Ascending aorta (tissue), 2 donors: Measurements from ENCODE around the gene RNF225. TPM values are rescaled to one million over a fixed set of nuclear protein-coding genes. Genes with fewer than 3 reads are reported as not detected.

Experiments
- DNase-seq, 2 donors: peaks; one replicate each; pipeline ENCODE4 v3.0.0-alpha.2; 2019; ENCODE audit warnings: low spot score in 2 of 2
- H3K27ac ChIP-seq, 2 donors: fragments of 200-600 bp; sonication (generic); one replicate each; pipeline ENCODE4 v1.5.1; 2016 to 2017; ENCODE audit warnings: mild to moderate bottlenecking in 1 of 2
- H3K27me3 ChIP-seq: fragments of 200-600 bp; sonication (generic); one replicate; pipeline ENCODE4 v1.5.1; 2017
- H3K36me3 ChIP-seq, 2 donors: fragments of 200-600 bp; sonication (generic); one replicate each; pipeline ENCODE4 v1.5.1; 2016
- H3K4me1 ChIP-seq, 2 donors: fragments of 200-600 bp; sonication (generic); one replicate each; pipeline ENCODE4 v1.5.1; 2016 to 2017; ENCODE audit warnings: mild to moderate bottlenecking in 1 of 2
- H3K4me3 ChIP-seq, 2 donors: fragments of 200-600 bp; sonication (generic); one replicate each; pipeline ENCODE4 v1.5.1; 2016 to 2017; ENCODE audit warnings: mild to moderate bottlenecking in 1 of 2
- H3K9me3 ChIP-seq, 2 donors: fragments of 200-600 bp; sonication (generic); one replicate each; pipeline ENCODE4 v1.5.1; 2016
- intact Hi-C: fragments of 100-400 bp; cut with DNase I; formaldehyde crosslinking; loops from one replicate; pipeline ENCODE4 v1.15.1; 2023
- total RNA-seq: library from RNA; depleted of rRNA; stranded (reverse); fragments of >200 nt; gene quantifications from one replicate; pipeline ENCODE4 v1.1.0, GENCODE V29; 2016
- TF ChIP-seq, protein P1 (sequence below), 3 experiments: fragments of 200-600 bp in 2 of 3; fragments of 450-650 bp in 1 of 3; sonication (generic) in 2 of 3; IDR thresholded peaks; one replicate each; pipeline ENCODE4 v1.5.1; 2016 to 2019; ENCODE audit warnings: antibody characterized with exemption in 3 of 3, mild to moderate bottlenecking in 1 of 3, moderate library complexity in 1 of 3

RNF225 gene
- total RNA-seq, 1 donor from 2014 or later = not detected

DNA sequence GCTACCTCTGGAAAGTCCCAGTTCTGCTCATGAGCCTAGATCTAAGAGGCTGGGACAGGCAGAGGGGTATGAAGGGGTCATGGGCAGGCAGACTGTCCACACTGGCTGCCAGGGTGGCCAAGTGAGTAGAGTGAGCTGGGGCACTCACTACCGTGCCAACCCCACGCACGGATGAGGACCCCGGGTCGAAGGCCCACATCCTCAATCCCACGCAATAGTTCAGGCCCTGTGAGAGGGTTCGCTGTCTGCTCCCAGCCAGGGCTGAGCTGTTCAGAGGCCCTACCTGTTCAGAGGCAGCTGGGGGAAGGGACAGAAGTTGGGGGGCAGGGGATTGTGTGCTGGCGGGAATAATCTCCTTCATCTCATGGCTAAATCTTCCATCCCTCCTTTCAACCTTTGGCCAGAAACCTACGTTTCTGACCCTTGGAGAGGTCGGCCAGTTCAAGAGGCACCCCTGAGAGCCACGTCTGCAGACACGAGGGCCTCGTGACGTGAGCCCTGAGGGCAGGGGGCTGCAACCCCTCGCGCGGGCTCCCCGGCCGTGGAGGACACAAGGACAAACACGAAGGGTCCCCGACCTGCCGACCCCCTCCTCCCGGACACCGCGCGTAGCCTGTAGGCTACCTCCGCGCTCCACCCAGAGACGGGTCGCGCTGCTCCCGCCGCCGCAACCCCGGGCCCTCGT, 9.4 kb upstream of the RNF225 start:
- TF ChIP-seq, protein P1, sequence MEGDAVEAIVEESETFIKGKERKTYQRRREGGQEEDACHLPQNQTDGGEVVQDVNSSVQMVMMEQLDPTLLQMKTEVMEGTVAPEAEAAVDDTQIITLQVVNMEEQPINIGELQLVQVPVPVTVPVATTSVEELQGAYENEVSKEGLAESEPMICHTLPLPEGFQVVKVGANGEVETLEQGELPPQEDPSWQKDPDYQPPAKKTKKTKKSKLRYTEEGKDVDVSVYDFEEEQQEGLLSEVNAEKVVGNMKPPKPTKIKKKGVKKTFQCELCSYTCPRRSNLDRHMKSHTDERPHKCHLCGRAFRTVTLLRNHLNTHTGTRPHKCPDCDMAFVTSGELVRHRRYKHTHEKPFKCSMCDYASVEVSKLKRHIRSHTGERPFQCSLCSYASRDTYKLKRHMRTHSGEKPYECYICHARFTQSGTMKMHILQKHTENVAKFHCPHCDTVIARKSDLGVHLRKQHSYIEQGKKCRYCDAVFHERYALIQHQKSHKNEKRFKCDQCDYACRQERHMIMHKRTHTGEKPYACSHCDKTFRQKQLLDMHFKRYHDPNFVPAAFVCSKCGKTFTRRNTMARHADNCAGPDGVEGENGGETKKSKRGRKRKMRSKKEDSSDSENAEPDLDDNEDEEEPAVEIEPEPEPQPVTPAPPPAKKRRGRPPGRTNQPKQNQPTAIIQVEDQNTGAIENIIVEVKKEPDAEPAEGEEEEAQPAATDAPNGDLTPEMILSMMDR (IDR thresholded peaks at IDR 0.05) = no peak
- intact Hi-C loops = loop anchor here (1.0 to 2.0 kb wide), 3 partner anchors 54 to 81 kb away; partner anchors contain the start of genes ZNF132, ZNF324 and ZNF324B
- DNase-seq = no peak
- Histone ChIP-seq H3K9me3 (no peaks in the 10 kb centered on the region), H3K4me1 (peaks cover 10 to 36% of the 10 kb centered on the region in 2 donors), H3K27me3 (no peaks in the 10 kb centered on the region), H3K36me3 (peaks cover 4 to 18% of the 10 kb centered on the region in 2 donors), H3K4me3 (peak overlapping the region; percentile 81 to 84), H3K27ac (peak overlapping the region; percentile 87 to 96)

DNA sequence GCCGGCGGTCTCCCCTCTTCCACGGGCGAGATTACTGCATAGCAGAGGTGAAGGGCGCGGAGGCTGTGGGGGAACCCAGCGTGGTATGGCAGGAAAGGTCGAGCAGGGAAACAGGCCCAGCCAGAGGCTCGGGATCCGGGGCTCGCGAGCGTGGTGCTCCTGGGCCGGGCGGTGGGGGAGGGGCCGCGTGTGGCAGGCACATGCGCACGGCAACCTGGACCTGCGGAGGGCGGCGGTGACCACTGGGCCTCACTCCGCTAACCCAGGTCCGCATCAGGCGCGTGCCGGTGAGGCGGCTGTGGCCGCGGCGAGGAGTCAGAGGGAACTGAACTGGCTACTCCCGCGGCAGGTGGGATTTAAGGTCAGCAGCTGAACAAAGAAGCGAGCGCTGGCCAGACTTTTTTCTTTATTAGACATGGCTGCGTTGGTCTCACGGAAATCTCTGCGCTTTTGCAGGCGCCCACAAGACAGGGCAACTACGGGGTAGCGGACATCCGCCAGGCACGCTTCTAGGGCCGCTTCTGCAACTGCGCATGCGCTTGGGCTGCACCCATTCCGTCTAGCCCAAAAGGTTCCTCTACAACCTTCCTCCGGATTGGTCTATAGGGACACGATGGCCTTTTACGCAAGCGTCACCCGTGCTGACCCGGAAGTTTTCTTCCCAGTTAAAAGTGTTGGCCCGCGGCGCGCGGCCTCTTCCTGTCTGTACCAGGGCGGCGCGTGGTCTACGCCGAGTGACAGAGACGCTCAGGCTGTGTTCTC, 8.7 kb upstream of the RNF225 start, which contains the start of gene RPS5:
Gene RPS5 (plus strand): TSS at position 694 of the 762 bp plus-strand sequence. CDS start 869 bp downstream, outside the sequence.
- H3K9me3 ChIP-seq = no peaks in the 10 kb centered on the region
- H3K27me3 ChIP-seq = no peaks in the 10 kb centered on the region
- TF ChIP-seq, protein P1 (IDR thresholded peaks at IDR 0.05) = no peak
- H3K4me1 ChIP-seq = peaks cover 10 to 31% of the 10 kb centered on the region in 2 donors
- H3K27ac ChIP-seq = peak within 1 kb of the TSS; percentile 87 to 96
- H3K4me3 ChIP-seq = peak within 1 kb of the TSS; percentile 81 to 84
- intact Hi-C loops = loop anchor here (1.0 to 2.0 kb wide), 6 partner anchors 15 to 133 kb away; partner anchors contain the start of genes ZBTB45, ZNF132, ZNF324 and ZNF324B
- peak; percentile 87 to 98 for DNase-seq
- peaks cover 6 to 23% of the 10 kb centered on the region in 2 donors for H3K36me3 ChIP-seq

DNA sequence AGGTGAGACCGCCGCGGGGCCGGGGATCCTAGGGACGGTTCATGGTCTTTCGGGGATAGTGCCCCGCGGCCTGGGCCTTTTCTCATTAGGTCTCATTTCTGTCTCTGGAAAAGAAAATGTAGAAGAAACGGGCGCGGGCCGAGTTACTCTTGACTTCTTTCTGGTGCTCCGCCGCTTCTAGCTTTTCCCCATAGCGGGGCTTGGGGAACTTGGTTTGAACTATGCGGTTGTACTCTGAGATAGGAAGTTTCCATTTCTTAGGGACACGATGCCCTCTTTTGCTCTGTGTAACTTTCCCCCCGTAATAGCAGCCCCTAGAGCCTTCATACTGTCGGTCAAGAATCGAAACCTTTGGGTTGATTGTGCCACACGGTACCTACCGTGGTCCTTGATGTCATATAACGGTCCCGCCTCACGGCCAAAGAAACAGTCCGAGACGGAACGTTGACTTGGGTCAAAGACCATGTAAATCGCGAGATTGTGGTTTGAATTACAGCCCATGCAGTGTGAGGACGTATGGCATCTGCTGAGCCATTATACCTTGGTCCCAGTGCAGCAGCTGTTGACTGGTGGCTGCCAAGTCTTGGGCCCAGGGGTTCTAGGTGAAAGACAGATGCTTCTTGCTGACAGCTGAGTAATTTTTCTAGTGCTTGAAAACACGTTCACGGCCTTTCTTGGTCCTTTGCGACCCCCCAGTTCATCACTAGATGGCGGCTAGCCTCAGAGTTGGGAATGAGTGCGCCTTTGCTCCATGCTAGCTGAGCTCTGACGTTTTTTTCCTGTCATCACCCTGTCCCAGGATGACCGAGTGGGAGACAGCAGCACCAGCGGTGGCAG, 7.9 kb upstream of the RNF225 start:
- TF ChIP-seq, protein P1 (IDR thresholded peaks at IDR 0.05) = no peak
- Histone ChIP-seq H3K4me3 (peak overlapping the region; percentile 81 to 84), H3K9me3 (no peaks in the 10 kb centered on the region), H3K27me3 (no peaks in the 10 kb centered on the region), H3K4me1 (peaks cover 10 to 28% of the 10 kb centered on the region in 2 donors), H3K36me3 (peaks cover 10 to 31% of the 10 kb centered on the region in 2 donors), H3K27ac (peak overlapping the region; percentile 55 to 96)
- no peak for DNase-seq
- intact Hi-C loops = loop anchor here (1.0 to 2.0 kb wide), 5 partner anchors 14 to 132 kb away; partner anchors contain the start of genes ZBTB45, ZNF324, ZNF324B and ZNF497

DNA sequence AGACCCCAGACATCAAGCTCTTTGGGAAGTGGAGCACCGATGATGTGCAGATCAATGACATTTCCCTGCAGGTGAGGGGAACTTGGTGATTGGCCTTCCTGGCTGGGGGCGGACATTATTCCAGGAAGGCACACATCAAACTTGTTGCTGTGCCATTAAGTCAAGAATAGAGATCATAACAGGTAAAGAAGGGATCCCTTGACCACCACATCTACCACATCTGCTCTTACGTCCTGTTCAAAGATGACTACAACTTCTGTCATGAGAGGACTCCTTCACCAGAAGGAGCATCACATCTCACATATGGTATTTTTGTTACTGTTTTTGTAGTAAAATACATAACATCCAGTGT, 7.3 kb upstream of the RNF225 start:
- DNase-seq = no peak
- Histone ChIP-seq H3K9me3 (no peaks in the 10 kb centered on the region), H3K4me1 (peaks cover 10 to 28% of the 10 kb centered on the region in 2 donors), H3K27me3 (no peaks in the 10 kb centered on the region), H3K36me3 (peaks cover 16 to 37% of the 10 kb centered on the region in 2 donors), H3K4me3 (peak overlapping the region; percentile 81 to 84), H3K27ac (no peak overlapping the region)
- intact Hi-C loops = no loop called here
- TF ChIP-seq, protein P1 (IDR thresholded peaks at IDR 0.05) = no peak
